ENCODE measurements around the gene IKZF3. TPM values are rescaled to one million over a fixed set of nuclear protein-coding genes. Genes with fewer than 3 reads are reported as not detected.

IKZF3 gene
- total RNA-seq, 1 donor, result under 0.01 TPM

- no peak overlapping the region for H3K4me3 ChIP-seq (ENCODE audit: low read depth, low read length)
- TF ChIP-seq CTCF (IDR thresholded peaks at IDR 0.05; ENCODE audit: insufficient read depth, low read depth, low read length), result no peak
- no peak for DNase-seq (ENCODE audit: low read depth)
Observed at GRCh38 chr17:39826334-39826733, 37.8 kb downstream of the IKZF3 start.

GRCh38 chr17:39823407-39824054, 40.6 kb downstream of the IKZF3 start:
- no peak for TF ChIP-seq CTCF (IDR thresholded peaks at IDR 0.05; ENCODE audit: insufficient read depth, low read depth, low read length)
- no peak for DNase-seq (ENCODE audit: low read depth)
- H3K4me3 ChIP-seq (ENCODE audit: low read depth, low read length), result no peak overlapping the region

GRCh38 chr17:39822051-39822451, 42.1 kb downstream of the IKZF3 start:
- no peak for DNase-seq (ENCODE audit: low read depth)
- no peak overlapping the region for H3K4me3 ChIP-seq (ENCODE audit: low read depth, low read length)
- no peak for TF ChIP-seq CTCF (IDR thresholded peaks at IDR 0.05; ENCODE audit: insufficient read depth, low read depth, low read length)

GRCh38 chr17:39820987-39821386, 43.1 kb downstream of the IKZF3 start:
- no peak for DNase-seq (ENCODE audit: low read depth)
- H3K4me3 ChIP-seq (ENCODE audit: low read depth, low read length), result no peak overlapping the region
- TF ChIP-seq CTCF (IDR thresholded peaks at IDR 0.05; ENCODE audit: insufficient read depth, low read depth, low read length), result no peak

- no peak for DNase-seq (ENCODE audit: low read depth)
- TF ChIP-seq CTCF (IDR thresholded peaks at IDR 0.05; ENCODE audit: insufficient read depth, low read depth, low read length), result no peak
- H3K4me3 ChIP-seq (ENCODE audit: low read depth, low read length), result no peak overlapping the region
Observed at GRCh38 chr17:39820541-39820940, 43.6 kb downstream of the IKZF3 start.

GRCh38 chr17:39818358-39819000, 45.6 kb downstream of the IKZF3 start:
- H3K4me3 ChIP-seq (ENCODE audit: low read depth, low read length), result no peak overlapping the region
- TF ChIP-seq CTCF (IDR thresholded peaks at IDR 0.05; ENCODE audit: insufficient read depth, low read depth, low read length), result no peak
- DNase-seq (ENCODE audit: low read depth), result no peak
